ENCODE data around the gene ZPLD1.

DNA sequence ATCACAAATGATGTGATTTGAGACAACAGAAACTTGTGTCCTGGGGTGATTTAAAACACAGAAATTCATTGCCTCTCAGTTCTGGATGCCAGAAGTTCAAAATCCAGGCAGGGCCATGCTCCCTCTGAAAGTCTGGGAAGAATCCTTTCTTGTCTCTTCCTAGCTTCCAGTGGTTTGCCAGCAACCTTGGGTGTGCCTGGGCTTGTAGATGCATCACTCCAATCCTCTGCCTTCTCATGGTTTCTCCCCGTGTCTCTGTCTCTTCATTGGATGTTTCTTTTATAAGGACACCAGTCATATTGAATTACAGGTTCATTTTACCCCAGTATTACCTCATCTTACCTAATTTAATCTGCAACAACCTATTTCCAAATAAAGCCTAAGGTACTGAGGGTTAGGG, 16.7 kb downstream of the ZPLD1 start:
- TF ChIP-seq, protein P1, sequence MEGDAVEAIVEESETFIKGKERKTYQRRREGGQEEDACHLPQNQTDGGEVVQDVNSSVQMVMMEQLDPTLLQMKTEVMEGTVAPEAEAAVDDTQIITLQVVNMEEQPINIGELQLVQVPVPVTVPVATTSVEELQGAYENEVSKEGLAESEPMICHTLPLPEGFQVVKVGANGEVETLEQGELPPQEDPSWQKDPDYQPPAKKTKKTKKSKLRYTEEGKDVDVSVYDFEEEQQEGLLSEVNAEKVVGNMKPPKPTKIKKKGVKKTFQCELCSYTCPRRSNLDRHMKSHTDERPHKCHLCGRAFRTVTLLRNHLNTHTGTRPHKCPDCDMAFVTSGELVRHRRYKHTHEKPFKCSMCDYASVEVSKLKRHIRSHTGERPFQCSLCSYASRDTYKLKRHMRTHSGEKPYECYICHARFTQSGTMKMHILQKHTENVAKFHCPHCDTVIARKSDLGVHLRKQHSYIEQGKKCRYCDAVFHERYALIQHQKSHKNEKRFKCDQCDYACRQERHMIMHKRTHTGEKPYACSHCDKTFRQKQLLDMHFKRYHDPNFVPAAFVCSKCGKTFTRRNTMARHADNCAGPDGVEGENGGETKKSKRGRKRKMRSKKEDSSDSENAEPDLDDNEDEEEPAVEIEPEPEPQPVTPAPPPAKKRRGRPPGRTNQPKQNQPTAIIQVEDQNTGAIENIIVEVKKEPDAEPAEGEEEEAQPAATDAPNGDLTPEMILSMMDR (conservative IDR thresholded peaks at IDR 0.05; ENCODE audit: low read length): no peak
- TF ChIP-seq EZH2phosphoT487 (IDR thresholded peaks at IDR 0.05; ENCODE audit: borderline replicate concordance): no peak
